ENCODE results near the gene BIRC2. TPM values are rescaled to one million over a fixed set of nuclear protein-coding genes. Genes with fewer than 3 reads are reported as not detected.

Gene BIRC2
- total and polyA plus RNA-seq, 10 of the 15 experiments (the other 5 are each of a cell fraction or from before 2014, with no cell fraction given), result 13.8 to 75.8 (median 26.5) TPM

DNA sequence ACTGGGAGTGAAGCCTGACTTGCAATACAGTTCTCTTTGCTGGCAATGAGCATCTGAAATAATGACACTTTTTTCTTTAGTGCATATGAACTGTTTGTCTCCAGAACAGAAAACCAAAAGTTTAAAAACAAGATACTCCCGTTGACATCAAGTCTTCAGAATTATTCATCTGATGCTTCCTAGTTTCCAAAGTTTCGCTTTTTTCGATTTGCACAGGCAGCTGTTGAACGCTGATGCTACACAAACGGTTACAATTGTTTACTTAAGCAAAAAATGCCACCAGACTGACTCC lies 612 bp upstream of the BIRC2 start:
- Histone ChIP-seq H3K4me3 (peak overlapping the region; percentile 77), H3K27me3 (replicated peaks in 1 of 2; ENCODE audit: control insufficient read depth in 2 of 2, insufficient read depth in 2 of 2, low read length in 1 of 2) (no peaks in the 10 kb centered on the region), H3K36me3 (ENCODE audit: control insufficient read depth in 2 of 2, insufficient read depth in 2 of 2, low read length in 1 of 2) (no peaks in the 10 kb centered on the region), H3K9me3 (replicated peaks; ENCODE audit: control insufficient read depth, insufficient read depth, low read length) (no peaks in the 10 kb centered on the region; the same call in 1 of the 3 replicates), H3K4me1 (ENCODE audit: control insufficient read depth, insufficient read depth, low read length) (no peaks in the 10 kb centered on the region), H3K27ac (ENCODE audit: control insufficient read depth, insufficient read depth) (peak overlapping the region; percentile 96), H3K79me2 (ENCODE audit: control insufficient read depth, insufficient read depth, low read length) (peaks cover 36% of the 10 kb centered on the region), H3K9ac (ENCODE audit: control insufficient read depth, insufficient read depth, low read length) (peak overlapping the region; percentile 96), H4K20me1 (ENCODE audit: control insufficient read depth, insufficient read depth) (no peaks in the 10 kb centered on the region), H3K4me2 (ENCODE audit: control insufficient read depth, insufficient read depth) (peak overlapping the region; percentile 73), H2AFZ (ENCODE audit: control insufficient read depth, low read depth, low read length) (peak overlapping the region; percentile 95)
- ChIA-PET RAD21 (ENCODE audit: unreplicated experiment) (interaction anchor here (1.8 to 10.4 kb wide), 2 partner anchors 150 to 267 kb away, joined by 6 to 308 read pairs; no protein-coding TSS in a partner anchor), POLR2A (interaction anchor here (2.0 kb wide), 1 partner anchor 150 kb away, joined by 6 read pairs; no protein-coding TSS in a partner anchor), SMC1A (ENCODE audit: uncharacterized antibody, unreplicated experiment) (no interaction called here), CTCF (interaction anchor here (3.1 to 6.0 kb wide), 2 partner anchors 44 to 268 kb away, joined by 18 to 361 read pairs; no protein-coding TSS in a partner anchor)
- no peak for DNase-seq (ENCODE audit: low read depth, low spot score)
- in situ Hi-C loops (cut with MboI), result no loop called here
- no peak for ATAC-seq
- WGBS (ENCODE audit: insufficient coverage, insufficient replicate concordance, low lambda C conversion rate, missing lambda C conversion rate), result 0% methylated on average over 5 of the region's 5 CpGs
- intact Hi-C loops (cut with micrococcal nuclease; ENCODE audit: unreplicated experiment), result loop anchor here (1.0 to 2.0 kb wide), 2 partner anchors 104 to 200 kb away; no protein-coding TSS in a partner anchor
- no peak for TF ChIP-seq BCL11A (IDR thresholded peaks at IDR 0.05; ENCODE audit: low read depth, low read length)
- TF ChIP-seq, protein P1, sequence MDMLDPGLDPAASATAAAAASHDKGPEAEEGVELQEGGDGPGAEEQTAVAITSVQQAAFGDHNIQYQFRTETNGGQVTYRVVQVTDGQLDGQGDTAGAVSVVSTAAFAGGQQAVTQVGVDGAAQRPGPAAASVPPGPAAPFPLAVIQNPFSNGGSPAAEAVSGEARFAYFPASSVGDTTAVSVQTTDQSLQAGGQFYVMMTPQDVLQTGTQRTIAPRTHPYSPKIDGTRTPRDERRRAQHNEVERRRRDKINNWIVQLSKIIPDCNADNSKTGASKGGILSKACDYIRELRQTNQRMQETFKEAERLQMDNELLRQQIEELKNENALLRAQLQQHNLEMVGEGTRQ (IDR thresholded peaks at IDR 0.05; ENCODE audit: borderline replicate concordance, low read depth, low read length), result no peak
- TF ChIP-seq, protein P2, sequence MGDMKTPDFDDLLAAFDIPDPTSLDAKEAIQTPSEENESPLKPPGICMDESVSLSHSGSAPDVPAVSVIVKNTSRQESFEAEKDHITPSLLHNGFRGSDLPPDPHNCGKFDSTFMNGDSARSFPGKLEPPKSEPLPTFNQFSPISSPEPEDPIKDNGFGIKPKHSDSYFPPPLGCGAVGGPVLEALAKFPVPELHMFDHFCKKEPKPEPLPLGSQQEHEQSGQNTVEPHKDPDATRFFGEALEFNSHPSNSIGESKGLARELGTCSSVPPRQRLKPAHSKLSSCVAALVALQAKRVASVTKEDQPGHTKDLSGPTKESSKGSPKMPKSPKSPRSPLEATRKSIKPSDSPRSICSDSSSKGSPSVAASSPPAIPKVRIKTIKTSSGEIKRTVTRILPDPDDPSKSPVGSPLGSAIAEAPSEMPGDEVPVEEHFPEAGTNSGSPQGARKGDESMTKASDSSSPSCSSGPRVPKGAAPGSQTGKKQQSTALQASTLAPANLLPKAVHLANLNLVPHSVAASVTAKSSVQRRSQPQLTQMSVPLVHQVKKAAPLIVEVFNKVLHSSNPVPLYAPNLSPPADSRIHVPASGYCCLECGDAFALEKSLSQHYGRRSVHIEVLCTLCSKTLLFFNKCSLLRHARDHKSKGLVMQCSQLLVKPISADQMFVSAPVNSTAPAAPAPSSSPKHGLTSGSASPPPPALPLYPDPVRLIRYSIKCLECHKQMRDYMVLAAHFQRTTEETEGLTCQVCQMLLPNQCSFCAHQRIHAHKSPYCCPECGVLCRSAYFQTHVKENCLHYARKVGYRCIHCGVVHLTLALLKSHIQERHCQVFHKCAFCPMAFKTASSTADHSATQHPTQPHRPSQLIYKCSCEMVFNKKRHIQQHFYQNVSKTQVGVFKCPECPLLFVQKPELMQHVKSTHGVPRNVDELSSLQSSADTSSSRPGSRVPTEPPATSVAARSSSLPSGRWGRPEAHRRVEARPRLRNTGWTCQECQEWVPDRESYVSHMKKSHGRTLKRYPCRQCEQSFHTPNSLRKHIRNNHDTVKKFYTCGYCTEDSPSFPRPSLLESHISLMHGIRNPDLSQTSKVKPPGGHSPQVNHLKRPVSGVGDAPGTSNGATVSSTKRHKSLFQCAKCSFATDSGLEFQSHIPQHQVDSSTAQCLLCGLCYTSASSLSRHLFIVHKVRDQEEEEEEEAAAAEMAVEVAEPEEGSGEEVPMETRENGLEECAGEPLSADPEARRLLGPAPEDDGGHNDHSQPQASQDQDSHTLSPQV (IDR thresholded peaks at IDR 0.05), result no peak
- TF ChIP-seq, protein P3, sequence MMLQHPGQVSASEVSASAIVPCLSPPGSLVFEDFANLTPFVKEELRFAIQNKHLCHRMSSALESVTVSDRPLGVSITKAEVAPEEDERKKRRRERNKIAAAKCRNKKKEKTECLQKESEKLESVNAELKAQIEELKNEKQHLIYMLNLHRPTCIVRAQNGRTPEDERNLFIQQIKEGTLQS (IDR thresholded peaks at IDR 0.05; ENCODE audit: borderline replicate concordance, extremely low read depth, low read depth, low read length), result no peak
- no peak for FAIRE-seq
- TSS peak; percentile 90 for BruUV-seq (replicated peaks)

Measured in GM12878 (cell line).